H1 (cell line): ENCODE data around the gene UBR7.

Experiments
- CREB1 ChIP-seq: IDR thresholded peaks from 2 replicates; pipeline ENCODE4 v1.6.1; 2012; ENCODE audit warnings: inconsistent platforms
- CTCF ChIP-seq, 3 experiments: IDR thresholded peaks; 1 replicate in 2 of 3; 2 replicates in 1 of 3; pipeline versions ENCODE4 v1.5.1 to v1.6.1; 2011; ENCODE audit warnings: low read length in 3 of 3, mild to moderate bottlenecking in 3 of 3, inconsistent platforms in 2 of 3, low read depth in 1 of 3, moderate library complexity in 1 of 3; ENCODE audit not compliant: insufficient read depth in 1 of 3; ENCODE audit errors: control extremely low read depth in 1 of 3
- EZH2 ChIP-seq: fragments of 200-600 bp; sonication (generic); IDR thresholded peaks from 2 replicates; pipeline ENCODE4 v1.7.1; 2012; ENCODE audit warnings: low read depth, mild to moderate bottlenecking, moderate library complexity, low read length, inconsistent platforms; ENCODE audit not compliant: severe bottlenecking
- GTF2F1 ChIP-seq: IDR thresholded peaks from 2 replicates; pipeline ENCODE4 v1.6.1; 2012; ENCODE audit warnings: low read depth, low read length, improper control_type of control experiment, borderline replicate concordance
- POLR2A ChIP-seq, 2 experiments: IDR thresholded peaks; 1 replicate in 1 of 2; 2 replicates in 1 of 2; pipeline ENCODE4 v1.6.1; 2011; ENCODE audit warnings: low read depth in 2 of 2, low read length in 2 of 2, mild to moderate bottlenecking in 2 of 2; ENCODE audit errors: control extremely low read depth in 1 of 2
- POLR2AphosphoS5 ChIP-seq: IDR thresholded peaks from 2 replicates; pipeline ENCODE4 v1.6.1; 2011; ENCODE audit warnings: low read depth, low read length
- RAD21 ChIP-seq, 2 experiments: IDR thresholded peaks in 1 of 2; conservative IDR thresholded peaks in 1 of 2; 2 replicates each; pipeline ENCODE4 v1.6.1; 2011; ENCODE audit warnings: low read depth in 2 of 2, low read length in 2 of 2, improper control_type of control experiment in 1 of 2, inconsistent platforms in 1 of 2, mild to moderate bottlenecking in 1 of 2, moderate library complexity in 1 of 2
- TEAD4 ChIP-seq: IDR thresholded peaks from 2 replicates; pipeline ENCODE4 v1.6.1; 2012; ENCODE audit warnings: low read depth, low read length, inconsistent platforms, mixed read lengths
- USF2 ChIP-seq: IDR thresholded peaks from 2 replicates; pipeline ENCODE4 v1.6.1; 2011; ENCODE audit warnings: low read length, improper control_type of control experiment

- no peak for TF ChIP-seq GTF2F1
- TF ChIP-seq POLR2AphosphoS5: no peak
- no peak for TF ChIP-seq RAD21 (IDR thresholded peaks at IDR 0.05 in 1 of 2, conservative IDR thresholded peaks at IDR 0.05 in 1 of 2; ENCODE audit: low read depth in 2 of 2, low read length in 2 of 2)
- TF ChIP-seq EZH2: no peak
- TF ChIP-seq POLR2A (IDR thresholded peaks at IDR 0.05; ENCODE audit: control extremely low read depth in 1 of 2, low read depth in 2 of 2, low read length in 2 of 2): no peak
- TF ChIP-seq CTCF (IDR thresholded peaks at IDR 0.05; ENCODE audit: control extremely low read depth in 1 of 3, insufficient read depth in 1 of 3, low read depth in 1 of 3, low read length in 3 of 3): no peak
- no peak for TF ChIP-seq CREB1
- no peak for TF ChIP-seq USF2
- TF ChIP-seq TEAD4: no peak
Observed at GRCh38 chr14:93228550-93228949, 21.5 kb downstream of the UBR7 start.
